ENCODE results near the gene RBM12. TPM values are rescaled to one million over a fixed set of nuclear protein-coding genes. Genes with fewer than 3 reads are reported as not detected.

Gene RBM12
- total RNA-seq, 4 donors from 2014 or later: 24.9 to 35.0 (median 30.8) TPM

DNA sequence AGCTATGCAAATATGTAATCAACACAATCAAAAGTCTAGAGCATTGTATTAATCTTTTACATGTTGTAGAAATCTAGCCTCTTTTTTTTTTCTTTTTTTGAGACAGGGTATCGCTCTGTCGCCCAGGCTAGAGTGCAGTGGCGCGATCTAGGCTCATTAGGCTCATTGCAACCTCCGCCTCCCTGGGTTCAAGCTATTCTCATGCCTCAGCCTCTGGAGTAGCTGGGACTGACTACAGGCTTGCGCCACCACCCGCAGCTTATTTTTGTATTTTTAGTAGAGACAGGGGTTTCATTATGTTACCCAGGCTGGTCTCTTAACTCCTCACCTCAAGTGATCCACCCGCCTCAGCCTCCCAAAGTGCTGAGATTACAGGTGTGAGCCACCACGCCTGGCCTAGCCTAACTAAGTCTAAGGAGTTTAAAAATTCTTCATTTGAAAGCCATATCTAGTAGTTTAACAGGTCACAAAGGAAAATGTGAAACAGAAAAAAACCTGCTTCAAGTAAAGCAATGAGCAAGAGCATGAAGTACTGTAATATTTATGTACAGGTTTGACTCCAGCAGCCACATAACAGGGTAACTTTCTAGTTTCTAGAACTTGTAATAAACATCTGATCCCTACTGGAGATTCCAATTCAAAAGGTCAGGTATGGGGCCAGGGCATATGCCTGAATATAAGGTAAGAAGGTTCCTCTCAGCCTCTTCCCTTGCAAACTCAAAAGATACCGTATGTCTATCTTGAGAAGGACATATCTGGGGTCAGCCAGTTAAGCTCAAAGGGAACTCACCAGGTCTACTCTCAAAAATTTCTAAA, 4.4 kb downstream of the RBM12 start:
- DNase-seq (ENCODE audit: low spot score in 2 of 2): no peak
- no peak overlapping the region for H3K4me3 ChIP-seq
- no peaks in the 10 kb centered on the region for H3K27me3 ChIP-seq
- peaks cover 0 to 80% (median 47%) of the 10 kb centered on the region in 4 donors for H3K4me1 ChIP-seq
- no peak overlapping the region for H3K27ac ChIP-seq
- no peaks in the 10 kb centered on the region for H3K9me3 ChIP-seq
- no peaks in the 10 kb centered on the region for H3K36me3 ChIP-seq
- TF ChIP-seq, protein P1, sequence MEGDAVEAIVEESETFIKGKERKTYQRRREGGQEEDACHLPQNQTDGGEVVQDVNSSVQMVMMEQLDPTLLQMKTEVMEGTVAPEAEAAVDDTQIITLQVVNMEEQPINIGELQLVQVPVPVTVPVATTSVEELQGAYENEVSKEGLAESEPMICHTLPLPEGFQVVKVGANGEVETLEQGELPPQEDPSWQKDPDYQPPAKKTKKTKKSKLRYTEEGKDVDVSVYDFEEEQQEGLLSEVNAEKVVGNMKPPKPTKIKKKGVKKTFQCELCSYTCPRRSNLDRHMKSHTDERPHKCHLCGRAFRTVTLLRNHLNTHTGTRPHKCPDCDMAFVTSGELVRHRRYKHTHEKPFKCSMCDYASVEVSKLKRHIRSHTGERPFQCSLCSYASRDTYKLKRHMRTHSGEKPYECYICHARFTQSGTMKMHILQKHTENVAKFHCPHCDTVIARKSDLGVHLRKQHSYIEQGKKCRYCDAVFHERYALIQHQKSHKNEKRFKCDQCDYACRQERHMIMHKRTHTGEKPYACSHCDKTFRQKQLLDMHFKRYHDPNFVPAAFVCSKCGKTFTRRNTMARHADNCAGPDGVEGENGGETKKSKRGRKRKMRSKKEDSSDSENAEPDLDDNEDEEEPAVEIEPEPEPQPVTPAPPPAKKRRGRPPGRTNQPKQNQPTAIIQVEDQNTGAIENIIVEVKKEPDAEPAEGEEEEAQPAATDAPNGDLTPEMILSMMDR (IDR thresholded peaks at IDR 0.05): no peak
- TF ChIP-seq POLR2A (IDR thresholded peaks at IDR 0.05) (no peak), EP300 (IDR thresholded peaks at IDR 0.05) (no peak)
- 90 to 95% methylated on average over 10 of the region's 10 CpGs for WGBS, 2 donors

DNA sequence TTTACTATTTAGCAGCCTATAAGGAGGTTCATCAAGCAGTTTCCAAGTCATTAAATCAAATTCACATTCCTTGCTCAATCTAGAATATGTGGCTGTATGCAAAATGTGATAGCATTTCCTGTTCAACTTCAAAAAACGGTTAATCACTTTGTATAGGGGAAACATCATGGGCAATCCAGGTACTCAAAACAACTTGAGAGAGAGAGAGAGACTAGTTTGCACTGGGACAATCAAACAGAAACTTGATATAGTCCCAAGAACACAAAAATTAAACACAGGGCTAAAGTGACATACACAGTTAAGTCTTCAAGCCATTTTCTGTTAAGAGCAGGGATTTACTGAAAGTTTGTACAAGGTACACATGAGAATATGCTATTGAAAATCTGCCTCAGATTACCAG, 7.4 kb downstream of the RBM12 start:
- H3K9me3 ChIP-seq: no peaks in the 10 kb centered on the region
- TF ChIP-seq EP300 (IDR thresholded peaks at IDR 0.05) (no peak), POLR2A (IDR thresholded peaks at IDR 0.05) (no peak)
- TF ChIP-seq, protein P1 (IDR thresholded peaks at IDR 0.05): no peak
- H3K27me3 ChIP-seq: no peaks in the 10 kb centered on the region
- peaks cover 0 to 30% (median 15%) of the 10 kb centered on the region in 3 donors for H3K36me3 ChIP-seq
- H3K27ac ChIP-seq: no peak overlapping the region
- WGBS, 2 donors: 30 to 32% methylated on average over 1 of the region's 1 CpG
- no peak overlapping the region for H3K4me3 ChIP-seq
- no peak for DNase-seq (ENCODE audit: low spot score in 2 of 2)
- peaks cover 0 to 78% (median 36%) of the 10 kb centered on the region in 4 donors for H3K4me1 ChIP-seq

DNA sequence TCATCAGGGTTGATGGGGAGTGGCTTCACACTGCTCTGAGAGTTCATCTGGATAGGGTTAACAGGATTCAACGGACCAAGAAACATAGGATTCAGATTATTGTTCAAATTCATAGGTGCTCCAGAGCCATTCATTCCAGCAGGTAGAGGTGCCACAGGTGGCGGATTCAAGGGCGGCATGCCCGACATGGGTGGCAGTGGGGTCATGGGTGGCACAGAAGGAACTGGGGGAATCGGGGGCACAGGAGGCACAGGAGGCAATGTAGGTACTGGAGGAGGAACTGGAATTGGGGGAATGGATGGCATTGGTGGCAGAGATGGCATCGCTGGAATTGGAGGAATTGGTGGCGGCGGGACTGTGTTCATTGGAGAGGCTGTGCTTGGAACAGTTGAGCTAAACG, 10.3 kb downstream of the RBM12 start:
- Histone ChIP-seq H3K27me3 (no peaks in the 10 kb centered on the region), H3K36me3 (peaks cover 0 to 31% (median 15%) of the 10 kb centered on the region in 3 donors), H3K9me3 (no peaks in the 10 kb centered on the region), H3K4me1 (peaks cover 0 to 75% (median 10%) of the 10 kb centered on the region in 4 donors), H3K4me3 (no peak overlapping the region), H3K27ac (no peak overlapping the region)
- 94 to 95% methylated on average over 9 of the region's 9 CpGs for WGBS, 2 donors
- no peak for DNase-seq (ENCODE audit: low spot score in 2 of 2)
- TF ChIP-seq, protein P1 (IDR thresholded peaks at IDR 0.05): no peak
- TF ChIP-seq EP300 (IDR thresholded peaks at IDR 0.05): no peak
- TF ChIP-seq POLR2A (IDR thresholded peaks at IDR 0.05): no peak

DNA sequence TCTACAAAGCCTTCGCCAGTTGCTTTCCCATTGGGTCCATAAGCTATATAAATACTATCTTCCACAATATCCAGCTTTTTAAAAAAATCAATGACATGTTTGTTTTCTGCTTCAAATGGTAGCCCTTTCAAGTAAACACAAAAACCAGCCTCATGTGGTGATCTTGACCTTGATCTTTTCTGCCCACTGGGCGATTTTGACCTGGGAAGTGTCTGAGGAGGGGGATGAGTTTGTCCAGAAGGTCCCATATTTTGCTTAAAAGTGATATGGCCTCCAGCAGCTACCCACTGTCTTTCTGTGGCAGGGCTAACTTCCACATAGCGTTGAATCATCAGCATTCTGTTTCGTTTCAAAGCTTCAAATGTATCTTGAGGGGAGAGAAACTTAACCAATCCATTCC, 10.8 kb downstream of the RBM12 start:
- no peak for DNase-seq (ENCODE audit: low spot score in 2 of 2)
- Histone ChIP-seq H3K36me3 (peaks cover 0 to 31% (median 15%) of the 10 kb centered on the region in 3 donors), H3K4me1 (peaks cover 0 to 75% (median 11%) of the 10 kb centered on the region in 4 donors), H3K27me3 (no peaks in the 10 kb centered on the region), H3K4me3 (no peak overlapping the region), H3K9me3 (no peaks in the 10 kb centered on the region), H3K27ac (no peak overlapping the region)
- TF ChIP-seq POLR2A (IDR thresholded peaks at IDR 0.05) (no peak), EP300 (IDR thresholded peaks at IDR 0.05) (no peak)
- TF ChIP-seq, protein P1 (IDR thresholded peaks at IDR 0.05): no peak
- 70 to 77% methylated on average over 4 of the region's 4 CpGs for WGBS, 2 donors

DNA sequence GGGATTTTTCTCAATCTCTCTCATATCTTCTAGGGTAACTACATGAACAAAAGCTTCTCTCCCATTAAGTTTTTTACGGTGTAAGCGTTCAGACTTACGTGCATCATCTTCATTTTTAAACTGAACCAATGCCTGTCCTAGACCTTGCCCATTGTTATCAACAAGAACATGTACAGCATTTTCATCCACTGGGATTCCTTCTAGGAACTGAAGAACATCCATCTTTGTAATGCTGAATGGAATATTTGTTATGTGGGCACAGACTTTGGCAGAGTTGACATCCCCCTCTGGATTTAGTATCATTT, 11.3 kb downstream of the RBM12 start:
- DNase-seq (ENCODE audit: low spot score in 2 of 2): no peak
- WGBS, 2 donors: 95 to 96% methylated on average over 3 of the region's 3 CpGs
- Histone ChIP-seq H3K4me3 (no peak overlapping the region), H3K4me1 (peaks cover 0 to 75% (median 14%) of the 10 kb centered on the region in 4 donors), H3K9me3 (no peaks in the 10 kb centered on the region), H3K27me3 (no peaks in the 10 kb centered on the region), H3K27ac (no peak overlapping the region), H3K36me3 (peaks cover 0 to 31% (median 15%) of the 10 kb centered on the region in 3 donors)
- TF ChIP-seq EP300 (IDR thresholded peaks at IDR 0.05) (no peak), POLR2A (IDR thresholded peaks at IDR 0.05) (no peak)
- TF ChIP-seq, protein P1 (IDR thresholded peaks at IDR 0.05): no peak

Measured in tibial nerve (tissue), 4 donors.